Measurements from ENCODE around the gene ZDHHC7. TPM values are rescaled to one million over a fixed set of nuclear protein-coding genes. Genes with fewer than 3 reads are reported as not detected.

The ZDHHC7 gene
- total RNA-seq, 1 experiment from 2014 or later: 39.1 TPM

DNA sequence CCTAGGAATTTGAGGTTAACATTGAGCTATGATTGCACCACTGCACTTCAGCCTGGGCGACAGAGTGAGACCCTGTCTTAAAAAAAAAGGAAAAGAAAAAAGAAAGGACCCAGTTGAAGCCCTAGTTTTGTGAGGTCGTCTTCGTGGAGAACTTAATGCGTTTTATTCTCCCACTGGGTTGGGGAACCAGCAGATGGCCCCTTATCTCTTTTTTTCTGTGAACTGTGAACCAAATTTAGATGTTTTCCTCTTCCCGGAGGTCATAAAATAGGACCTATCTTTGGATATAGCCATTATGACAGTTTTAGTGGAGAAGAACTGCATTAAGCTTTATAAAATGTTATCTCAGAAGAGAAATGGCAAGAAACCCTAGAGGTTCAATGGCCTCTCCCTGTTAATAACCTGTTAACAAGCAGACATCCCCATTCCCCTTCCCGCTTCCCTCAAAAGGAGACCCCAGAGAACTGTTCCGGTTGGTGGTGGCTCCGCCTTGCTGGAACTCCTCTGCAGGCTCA is 39.8 kb upstream of the ZDHHC7 start:
- Mint-ChIP-seq H3K4me3 (no peak overlapping the region), H3K27ac (no peak overlapping the region), H3K4me1 (peaks cover 4 to 11% of the 10 kb centered on the region in 2 experiments), H3K27me3 (ENCODE audit: low read depth) (peaks cover 20% of the 10 kb centered on the region), H3K9me3 (no peaks in the 10 kb centered on the region), H3K36me3 (ENCODE audit: insufficient read depth in 1 of 3, low read depth in 3 of 3) (no peaks in the 10 kb centered on the region; a peak in 1 of 7 replicates)
- WGBS (ENCODE audit: extremely low coverage, insufficient read length, low lambda C conversion rate): no CpG with 5 or more reads among the region's 8 CpGs
- no peak overlapping the region for H3K23ac ChIP-seq (ENCODE audit: insufficient read length, low read depth, low read length)
- no peak overlapping the region for H3K4me2 ChIP-seq (ENCODE audit: insufficient read depth, insufficient read length, low read length)
- H3K9ac ChIP-seq (ENCODE audit: extremely low read depth, insufficient read length, low read length): no peak overlapping the region
- no peaks in the 10 kb centered on the region for H3K79me1 ChIP-seq (ENCODE audit: insufficient read depth, low read depth, low read length, poor library complexity, severe bottlenecking)
- H3K27ac ChIP-seq (ENCODE audit: insufficient read length, low read depth, low read length): no peak overlapping the region
- no peak overlapping the region for H2BK5ac ChIP-seq (ENCODE audit: insufficient read length, low read length)
- no peak overlapping the region for H2BK12ac ChIP-seq (ENCODE audit: insufficient read length, low read depth, low read length)
- H3K18ac ChIP-seq (ENCODE audit: insufficient read length, low read depth, low read length): no peak overlapping the region
- H4K20me1 ChIP-seq (ENCODE audit: control insufficient read depth, insufficient read depth, insufficient read length): no peaks in the 10 kb centered on the region
- H3K4ac ChIP-seq (ENCODE audit: low read depth, low read length): no peak overlapping the region
- no peak overlapping the region for H3T11ph ChIP-seq (ENCODE audit: low read length)
- H3K14ac ChIP-seq (ENCODE audit: insufficient read depth, low read length): no peak overlapping the region
- H3K9me3 ChIP-seq (ENCODE audit: control insufficient read depth, low read depth, low read length): no peaks in the 10 kb centered on the region
- H2AFZ ChIP-seq (ENCODE audit: low read length): no peak overlapping the region
- no peak overlapping the region for H2BK20ac ChIP-seq (ENCODE audit: low read depth, low read length, poor library complexity, severe bottlenecking)
- no peak overlapping the region for H2BK15ac ChIP-seq (ENCODE audit: low read depth, low read length)
- H4K91ac ChIP-seq (ENCODE audit: insufficient read length, low read depth, low read length): no peak overlapping the region
- no peak overlapping the region for H2AK5ac ChIP-seq (ENCODE audit: insufficient read length, low read length)
- no peaks in the 10 kb centered on the region for H3K4me1 ChIP-seq (ENCODE audit: insufficient read depth, low read length)
- no peak overlapping the region for H4K5ac ChIP-seq (ENCODE audit: insufficient read length, low read depth, low read length)
- H3K27me3 ChIP-seq (ENCODE audit: insufficient read depth, low read length): no peaks in the 10 kb centered on the region
- H2BK120ac ChIP-seq (ENCODE audit: low read depth, low read length, poor library complexity, severe bottlenecking): no peak overlapping the region
- TF ChIP-seq, protein P1, sequence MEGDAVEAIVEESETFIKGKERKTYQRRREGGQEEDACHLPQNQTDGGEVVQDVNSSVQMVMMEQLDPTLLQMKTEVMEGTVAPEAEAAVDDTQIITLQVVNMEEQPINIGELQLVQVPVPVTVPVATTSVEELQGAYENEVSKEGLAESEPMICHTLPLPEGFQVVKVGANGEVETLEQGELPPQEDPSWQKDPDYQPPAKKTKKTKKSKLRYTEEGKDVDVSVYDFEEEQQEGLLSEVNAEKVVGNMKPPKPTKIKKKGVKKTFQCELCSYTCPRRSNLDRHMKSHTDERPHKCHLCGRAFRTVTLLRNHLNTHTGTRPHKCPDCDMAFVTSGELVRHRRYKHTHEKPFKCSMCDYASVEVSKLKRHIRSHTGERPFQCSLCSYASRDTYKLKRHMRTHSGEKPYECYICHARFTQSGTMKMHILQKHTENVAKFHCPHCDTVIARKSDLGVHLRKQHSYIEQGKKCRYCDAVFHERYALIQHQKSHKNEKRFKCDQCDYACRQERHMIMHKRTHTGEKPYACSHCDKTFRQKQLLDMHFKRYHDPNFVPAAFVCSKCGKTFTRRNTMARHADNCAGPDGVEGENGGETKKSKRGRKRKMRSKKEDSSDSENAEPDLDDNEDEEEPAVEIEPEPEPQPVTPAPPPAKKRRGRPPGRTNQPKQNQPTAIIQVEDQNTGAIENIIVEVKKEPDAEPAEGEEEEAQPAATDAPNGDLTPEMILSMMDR (conservative IDR thresholded peaks at IDR 0.05): no peak
- H3K56ac ChIP-seq (ENCODE audit: insufficient read length, low read depth, low read length): no peak overlapping the region
- no peaks in the 10 kb centered on the region for H3K23me2 ChIP-seq (ENCODE audit: insufficient read length, low read depth, low read length, poor library complexity, severe bottlenecking)
- no peak for DNase-seq
- H3K79me2 ChIP-seq (ENCODE audit: insufficient read depth, low read length): no peaks in the 10 kb centered on the region
- no peak overlapping the region for H4K8ac ChIP-seq (replicated peaks; ENCODE audit: insufficient read length, low read depth, low read length)

Data from H9 (cell line).